CD8-positive, alpha-beta memory T cell (primary cell): Measurements from ENCODE around the gene TMEM256. TPM values are rescaled to one million over a fixed set of nuclear protein-coding genes. Genes with fewer than 3 reads are reported as not detected.
A peak's percentile ranks its signal among the peaks of the same experiment; 100 is the strongest.

ENCODE experiments used
- CTCF ChIA-PET: fragments of 350-600 bp; sonication (Branson Sonifier 250); formaldehyde crosslinking; loops from one replicate; lab custom pipeline; 2021; ENCODE audit warnings: antibody characterized with exemption; lab: Charles Lee
- POLR2A ChIA-PET: fragments of 350-600 bp; sonication (Branson Sonifier 250); formaldehyde crosslinking; loops from one replicate; lab custom pipeline; 2021; ENCODE audit warnings: antibody characterized with exemption; lab: Charles Lee
- DNase-seq, 5 donors: peaks; one replicate each; pipeline versions ENCODE4 v3.0.0 to v3.0.0-alpha.2; 2020 to 2022; ENCODE audit warnings: mixed read lengths in 1 of 5
- H3K27ac ChIP-seq: one replicate; pipeline ENCODE4 v1.7.0; 2013; ENCODE audit warnings: low read depth, mild to moderate bottlenecking, low read length, moderate library complexity
- H3K27me3 ChIP-seq: 2 replicates; pipeline ENCODE4 v1.7.0; 2013; ENCODE audit warnings: low read length, mild to moderate bottlenecking; ENCODE audit not compliant: insufficient read depth, poor library complexity, severe bottlenecking
- H3K36me3 ChIP-seq: 2 replicates; pipeline ENCODE4 v1.7.0; 2013; ENCODE audit warnings: mild to moderate bottlenecking, low read length, moderate library complexity; ENCODE audit not compliant: insufficient read depth
- H3K4me1 ChIP-seq: 2 replicates; pipeline ENCODE4 v1.7.0; 2013; ENCODE audit warnings: mild to moderate bottlenecking, low read length, moderate library complexity; ENCODE audit not compliant: insufficient read depth
- H3K4me3 ChIP-seq: 2 replicates; pipeline ENCODE4 v1.7.0; 2013; ENCODE audit warnings: mild to moderate bottlenecking, low read length
- H3K9me3 ChIP-seq: 2 replicates; pipeline ENCODE4 v1.7.0; 2013; ENCODE audit warnings: mild to moderate bottlenecking, low read length
- H3K27ac Mint-ChIP-seq, 8 donors: one replicate each; pipeline ENCODE4 v1.8.0; 2020 to 2021; ENCODE audit warnings: mixed read lengths in 8 of 8, mild to moderate bottlenecking in 6 of 8, inconsistent platforms in 3 of 8, moderate library complexity in 3 of 8
- H3K27me3 Mint-ChIP-seq, 2 donors: one replicate each; pipeline ENCODE4 v1.8.0; 2020 to 2021; ENCODE audit warnings: mixed read lengths in 2 of 2, mild to moderate bottlenecking in 1 of 2, moderate library complexity in 1 of 2
- H3K36me3 Mint-ChIP-seq, 3 donors: one replicate each; pipeline ENCODE4 v1.8.0; 2020 to 2021; ENCODE audit warnings: mixed read lengths in 3 of 3, inconsistent platforms in 1 of 3, mild to moderate bottlenecking in 1 of 3
- H3K4me1 Mint-ChIP-seq, 3 donors: one replicate each; pipeline ENCODE4 v1.8.0; 2020 to 2021; ENCODE audit warnings: mixed read lengths in 3 of 3, inconsistent platforms in 1 of 3, mild to moderate bottlenecking in 1 of 3
- H3K4me3 Mint-ChIP-seq, 7 donors: one replicate each; pipeline ENCODE4 v1.8.0; 2020 to 2021; ENCODE audit warnings: mixed read lengths in 7 of 7, mild to moderate bottlenecking in 6 of 7, moderate library complexity in 4 of 7, inconsistent platforms in 2 of 7
- H3K9me3 Mint-ChIP-seq, 5 donors: one replicate each; pipeline ENCODE4 v1.8.0; 2020 to 2022; ENCODE audit warnings: mixed read lengths in 5 of 5, mild to moderate bottlenecking in 3 of 5, moderate library complexity in 2 of 5, inconsistent platforms in 1 of 5
- polyA plus RNA-seq: library from polyadenylated mRNA; unstranded; fragments of 300-500 nt; fragmentation: Illumina TruSeq; gene quantifications from one replicate; pipeline ENCODE4 v1.2.3, GENCODE V29; 2021
- total RNA-seq, 2 experiments: library from RNA; stranded (reverse); gene quantifications; one replicate each; pipeline ENCODE4 v1.2.3, GENCODE V29; 2021

Gene TMEM256
- 10 to 100 TPM; 45.4 to 51.4 TPM for total RNA-seq
- 62.4 TPM for polyA plus RNA-seq

DNA sequence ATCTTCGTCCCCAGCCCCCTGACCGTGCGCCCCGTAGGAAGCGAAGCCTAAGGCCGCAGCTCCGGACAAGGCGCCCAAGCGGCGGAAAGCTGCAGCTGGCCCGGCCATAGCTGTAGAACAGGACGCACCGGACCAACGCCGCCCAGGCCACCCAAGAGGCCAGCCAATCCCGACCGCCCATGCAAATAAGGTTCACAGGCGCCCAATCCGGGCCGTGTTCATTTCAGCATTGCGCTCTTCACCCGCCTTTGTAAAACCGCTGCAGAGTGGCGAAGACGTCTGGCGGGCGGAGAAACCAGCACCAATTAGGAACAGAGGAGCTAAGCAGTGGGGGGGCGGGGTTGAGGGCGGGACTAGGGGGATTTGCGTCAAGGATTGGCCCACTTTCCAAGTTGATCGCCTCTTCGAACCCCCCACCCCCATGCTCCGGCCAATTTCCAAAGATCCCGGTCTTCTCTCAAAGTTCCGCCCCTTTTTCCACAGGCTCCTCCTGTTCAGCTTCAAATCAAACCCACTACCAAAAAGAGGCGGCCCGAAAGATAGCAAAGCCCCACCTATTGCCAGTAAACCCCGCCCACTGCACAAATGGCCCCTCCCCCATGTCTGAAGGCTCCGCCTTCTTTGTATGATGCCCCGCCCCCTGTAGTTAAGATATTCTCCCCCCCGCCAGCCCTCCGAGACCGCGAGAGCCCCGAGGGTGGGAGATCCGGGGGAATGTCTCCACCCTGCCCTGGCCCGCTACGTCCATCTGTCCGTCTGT is at the start of gene TMEM256:
TSS of gene TMEM256 (minus strand) at position 121 of the 760 bp plus-strand sequence. CDS start at position 108, 13 bp downstream.
- H3K27ac ChIP-seq: peak within 1 kb of the TSS; percentile 67
- peaks cover 16% of the 10 kb centered on the region for H3K4me1 ChIP-seq
- no peaks in the 10 kb centered on the region for H3K9me3 ChIP-seq
- Mint-ChIP-seq H3K27me3 (peaks cover 0 to 2% of the 10 kb centered on the region in 2 donors), H3K36me3 (peaks cover 0 to 5% (median 0%) of the 10 kb centered on the region in 3 donors), H3K9me3 (no peaks in the 10 kb centered on the region), H3K4me3 (peak within 1 kb of the TSS; percentile 90 to 99 (median 97)), H3K27ac (peak within 1 kb of the TSS; percentile 83 to 99 (median 96)), H3K4me1 (peaks cover 17 to 36% (median 21%) of the 10 kb centered on the region in 3 donors)
- CTCF ChIA-PET: interaction anchor here (0.6 to 2.2 kb wide), 9 partner anchors 16 to 283 kb away, joined by 3 to 20 read pairs (median 4); partner anchors contain the start of genes ACAP1, TMEM102 and TP53
- no peaks in the 10 kb centered on the region for H3K36me3 ChIP-seq
- H3K4me3 ChIP-seq: peak within 1 kb of the TSS; percentile 90
- POLR2A ChIA-PET: interaction anchor here (0.5 to 1.6 kb wide), 15 partner anchors 10 to 925 kb away, joined by 3 to 16 read pairs (median 4); partner anchors contain the start of genes ACAP1, DVL2, PLSCR3 and TMEM102
- no peaks in the 10 kb centered on the region for H3K27me3 ChIP-seq
- peak; percentile 91 to 97 (median 95) for DNase-seq

DNA sequence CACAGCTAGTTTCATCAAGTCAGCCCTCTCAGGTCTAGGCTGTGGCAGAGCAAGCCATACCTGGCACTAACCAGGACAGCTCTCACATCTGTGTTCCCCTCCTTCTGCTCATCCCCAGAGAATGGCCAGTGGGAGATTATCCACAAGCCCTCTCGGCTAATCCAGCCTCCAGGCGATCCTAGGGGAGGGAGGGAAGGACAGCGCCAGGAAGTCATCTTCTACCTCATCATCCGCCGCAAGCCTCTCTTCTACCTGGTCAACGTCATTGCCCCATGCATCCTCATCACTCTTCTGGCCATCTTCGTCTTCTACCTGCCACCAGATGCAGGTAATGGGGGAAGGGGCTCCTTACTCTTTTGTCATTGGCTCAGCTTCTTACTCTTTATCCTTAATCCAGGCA is 44.6 kb upstream of the TMEM256 start:
- Histone ChIP-seq H3K4me3 (no peak overlapping the region), H3K4me1 (peaks cover 13% of the 10 kb centered on the region), H3K27me3 (peaks cover 27% of the 10 kb centered on the region), H3K27ac (no peak overlapping the region), H3K9me3 (no peaks in the 10 kb centered on the region), H3K36me3 (no peaks in the 10 kb centered on the region)
- peaks cover 0 to 8% (median 2%) of the 10 kb centered on the region in 3 donors for H3K36me3 Mint-ChIP-seq
- no peak for DNase-seq
- no peaks in the 10 kb centered on the region for H3K9me3 Mint-ChIP-seq
- H3K27me3 Mint-ChIP-seq: peaks cover 22 to 45% of the 10 kb centered on the region in 2 donors
- peaks cover 12 to 23% (median 17%) of the 10 kb centered on the region in 3 donors for H3K4me1 Mint-ChIP-seq
- H3K27ac Mint-ChIP-seq: no peak overlapping the region
- POLR2A ChIA-PET: no interaction called here
- H3K4me3 Mint-ChIP-seq: no peak overlapping the region
- CTCF ChIA-PET: no interaction called here

GRCh38 chr17:7445619-7445968 is 41.7 kb upstream of the TMEM256 start:
- peaks cover 40% of the 10 kb centered on the region for H3K27me3 ChIP-seq
- H3K36me3 ChIP-seq: no peaks in the 10 kb centered on the region
- H3K4me1 ChIP-seq: peaks cover 15% of the 10 kb centered on the region
- Mint-ChIP-seq H3K4me3 (peak overlapping the region; percentile 53 to 88 (median 77)), H3K36me3 (peaks cover 0 to 8% (median 2%) of the 10 kb centered on the region in 3 donors), H3K27ac (peak overlapping the region in 3 of 8 donors; percentile 35 to 74 (median 72)), H3K9me3 (no peaks in the 10 kb centered on the region), H3K4me1 (peaks cover 12 to 27% (median 18%) of the 10 kb centered on the region in 3 donors), H3K27me3 (peaks cover 36 to 67% of the 10 kb centered on the region in 2 donors)
- H3K27ac ChIP-seq: no peak overlapping the region
- peak in 3 of 5 donors; percentile 19 to 46 (median 30) for DNase-seq
- POLR2A ChIA-PET: interaction anchor here (0.9 to 2.8 kb wide), 4 partner anchors 9 to 40 kb away, joined by 3 to 9 read pairs (median 4); no protein-coding TSS in a partner anchor
- CTCF ChIA-PET: interaction anchor here (0.9 to 3.1 kb wide), 6 partner anchors 9 to 242 kb away, joined by 3 to 37 read pairs (median 6); partner anchors contain the start of genes TMEM102, TMEM95 and TP53
- no peaks in the 10 kb centered on the region for H3K9me3 ChIP-seq
- no peak overlapping the region for H3K4me3 ChIP-seq

GRCh38 chr17:7444682-7445618 is 41.1 kb upstream of the TMEM256 start, which contains the start of gene CHRNB1:
CHRNB1 (plus strand) TSS chr17:7445061; CDS start chr17:7445128, 67 bp downstream.
- H3K36me3 ChIP-seq: no peaks in the 10 kb centered on the region
- Mint-ChIP-seq H3K27me3 (peaks cover 43 to 73% of the 10 kb centered on the region in 2 donors), H3K36me3 (peaks cover 0 to 8% (median 2%) of the 10 kb centered on the region in 3 donors), H3K27ac (peak within 1 kb of the TSS in 4 of 8 donors; percentile 35 to 74 (median 66)), H3K4me1 (peaks cover 17 to 34% (median 24%) of the 10 kb centered on the region in 3 donors), H3K4me3 (peak within 1 kb of the TSS; percentile 53 to 88 (median 77)), H3K9me3 (no peaks in the 10 kb centered on the region)
- peaks cover 46% of the 10 kb centered on the region for H3K27me3 ChIP-seq
- H3K27ac ChIP-seq: no peak within 1 kb of the TSS
- DNase-seq: peak in 1 of 5 donors; percentile 21
- H3K4me3 ChIP-seq: no peak within 1 kb of the TSS
- ChIA-PET POLR2A (interaction anchor here (0.9 to 2.8 kb wide), 7 partner anchors 10 to 140 kb away, joined by 3 to 12 read pairs (median 3); partner anchors contain the start of genes POLR2A and ZBTB4), CTCF (interaction anchor here (0.9 to 3.1 kb wide), 6 partner anchors 9 to 243 kb away, joined by 3 to 37 read pairs (median 6); partner anchors contain the start of genes TMEM102, TMEM95 and TP53)
- H3K9me3 ChIP-seq: no peaks in the 10 kb centered on the region
- peaks cover 22% of the 10 kb centered on the region for H3K4me1 ChIP-seq

DNA sequence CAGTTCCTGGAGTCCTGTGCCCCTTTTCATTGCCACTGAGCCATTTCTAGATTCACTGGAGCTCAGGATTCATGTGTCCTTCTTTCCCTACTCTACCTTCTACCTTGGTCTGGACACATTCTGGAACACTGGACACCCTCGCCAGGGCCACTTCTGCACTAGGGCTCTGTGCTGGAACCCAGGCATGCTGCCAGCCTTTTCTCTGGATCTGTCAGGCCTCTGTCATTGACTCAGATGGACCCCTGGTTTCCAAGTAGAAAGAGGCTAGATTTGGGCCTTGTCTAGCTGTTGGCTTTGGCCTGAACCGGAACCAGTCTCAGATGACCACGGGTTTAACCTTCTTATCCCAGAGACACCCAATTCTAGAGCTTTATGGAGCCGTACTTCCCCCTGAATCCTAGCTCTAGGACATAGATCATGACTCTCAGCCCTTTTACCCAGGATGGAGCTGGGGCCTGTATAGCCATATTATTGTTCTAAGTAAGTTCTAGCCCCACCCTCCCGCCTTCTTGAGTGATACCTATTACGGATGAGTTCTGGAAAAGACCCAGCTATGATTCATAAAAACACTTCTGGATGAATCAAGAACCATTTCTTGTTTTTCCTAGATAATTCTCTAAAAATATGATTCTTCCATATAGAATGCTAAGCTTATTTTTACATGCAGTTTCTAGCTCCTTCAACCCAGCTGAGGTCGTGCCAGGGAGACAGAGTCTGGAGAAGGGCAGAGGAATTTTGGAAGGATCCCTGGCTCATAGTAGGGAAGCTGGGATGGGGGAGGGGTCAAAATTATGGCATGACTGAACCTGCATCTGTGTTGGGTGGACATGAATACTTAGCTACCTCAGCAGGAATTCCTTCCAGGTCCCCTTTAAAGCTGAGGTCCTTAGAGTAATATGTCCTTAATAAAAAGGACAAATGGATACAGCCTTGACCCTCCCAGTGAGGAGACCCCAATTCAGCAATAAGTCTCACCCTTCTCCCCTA is 39.9 kb upstream of the TMEM256 start:
- Mint-ChIP-seq H3K9me3 (no peaks in the 10 kb centered on the region), H3K4me3 (peak overlapping the region in 1 of 7 donors; percentile 17), H3K27me3 (peaks cover 49 to 79% of the 10 kb centered on the region in 2 donors), H3K27ac (peak overlapping the region in 1 of 8 donors; percentile 61), H3K4me1 (peaks cover 23 to 43% (median 32%) of the 10 kb centered on the region in 3 donors), H3K36me3 (peaks cover 0 to 12% (median 2%) of the 10 kb centered on the region in 3 donors)
- H3K36me3 ChIP-seq: no peaks in the 10 kb centered on the region
- no peaks in the 10 kb centered on the region for H3K9me3 ChIP-seq
- no peak overlapping the region for H3K27ac ChIP-seq
- peaks cover 57% of the 10 kb centered on the region for H3K27me3 ChIP-seq
- H3K4me3 ChIP-seq: no peak overlapping the region
- no peak for DNase-seq
- CTCF ChIA-PET: interaction anchor here (0.8 to 2.6 kb wide), 6 partner anchors 9 to 244 kb away, joined by 3 to 10 read pairs (median 4); partner anchors contain the start of genes TMEM102, TP53 and ZBTB4
- H3K4me1 ChIP-seq: peaks cover 33% of the 10 kb centered on the region
- POLR2A ChIA-PET: interaction anchor here (1.1 to 2.8 kb wide), 5 partner anchors 11 to 142 kb away, joined by 3 to 12 read pairs (median 6); partner anchors contain the start of genes POLR2A and ZBTB4

DNA sequence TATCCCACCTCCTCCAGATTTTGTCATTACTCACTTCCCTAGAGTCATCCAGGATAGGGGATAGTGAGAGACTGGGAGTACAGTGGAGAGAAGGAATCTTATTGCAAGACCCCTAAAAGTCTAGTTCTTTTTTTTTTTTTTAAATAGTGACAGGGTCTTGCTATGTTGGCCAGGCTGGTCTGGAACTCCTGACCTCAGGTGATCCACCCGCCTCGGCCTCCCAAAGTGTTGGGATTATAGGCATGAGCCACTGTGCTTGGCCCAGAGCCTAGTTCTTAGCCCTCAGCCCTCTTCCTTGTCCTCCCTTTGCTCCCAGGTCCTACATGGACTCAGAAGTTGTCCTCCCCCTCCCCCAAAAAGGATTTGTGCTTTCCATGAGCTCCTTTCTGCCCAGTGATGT is 38.2 kb upstream of the TMEM256 start:
- Mint-ChIP-seq H3K36me3 (peaks cover 4 to 12% (median 4%) of the 10 kb centered on the region in 3 donors), H3K4me1 (peaks cover 33 to 54% (median 45%) of the 10 kb centered on the region in 3 donors), H3K27me3 (peaks cover 51 to 73% of the 10 kb centered on the region in 2 donors), H3K4me3 (peak overlapping the region in 1 of 7 donors; percentile 16), H3K9me3 (no peaks in the 10 kb centered on the region), H3K27ac (no peak overlapping the region)
- peaks cover 59% of the 10 kb centered on the region for H3K27me3 ChIP-seq
- no peak overlapping the region for H3K27ac ChIP-seq
- ChIA-PET POLR2A (interaction anchor here (0.6 kb wide), 1 partner anchor 80 kb away, joined by 3 read pairs; no protein-coding TSS in a partner anchor), CTCF (interaction anchor here (1.0 to 1.6 kb wide), 3 partner anchors 43 to 118 kb away, joined by 3 to 5 read pairs (median 3); no protein-coding TSS in a partner anchor)
- no peaks in the 10 kb centered on the region for H3K9me3 ChIP-seq
- no peaks in the 10 kb centered on the region for H3K36me3 ChIP-seq
- H3K4me3 ChIP-seq: no peak overlapping the region
- no peak for DNase-seq
- peaks cover 49% of the 10 kb centered on the region for H3K4me1 ChIP-seq
